Measurements from ENCODE around the gene GAGE12H. TPM values are rescaled to one million over a fixed set of nuclear protein-coding genes. Genes with fewer than 3 reads are reported as not detected.
"Not testable (repeated sequence)": the region's sequence is repeated elsewhere in the genome, so short reads cannot be mapped to it uniquely, and the experiment has no call there.

Gene GAGE12H
- not detected in 2 replicates for total RNA-seq

GRCh38 chrX:49579649-49580048, at the start of gene GAGE12H:
TSS of gene GAGE12H (plus strand) at chrX:49579949. CDS start at chrX:49581104, 1,155 bp downstream.
- not testable (repeated sequence) for DNase-seq (ENCODE audit: low read depth, low spot score)

GRCh38 chrX:49531877-49532276, 47.9 kb upstream of the GAGE12H start, which contains the start of gene GAGE12C:
TSS of gene GAGE12C (plus strand) at chrX:49532177. CDS start at chrX:49533332, 1,155 bp downstream.
- DNase-seq (ENCODE audit: low read depth, low spot score) = not testable (repeated sequence)

- DNase-seq (ENCODE audit: low read depth, low spot score) = not testable (repeated sequence)
Observed at GRCh38 chrX:49541433-49541832, 38.3 kb upstream of the GAGE12H start, which contains the start of gene GAGE12D. TSS of gene GAGE12D (plus strand) at chrX:49541733. CDS start at chrX:49542888, 1,155 bp downstream.

- not testable (repeated sequence) for DNase-seq (ENCODE audit: low read depth, low spot score)
Observed at GRCh38 chrX:49550989-49551388, 28.8 kb upstream of the GAGE12H start, which contains the start of gene GAGE12E. TSS of gene GAGE12E (plus strand) at chrX:49551289. CDS start at chrX:49552444, 1,155 bp downstream.

GRCh38 chrX:49560542-49560941, 19.2 kb upstream of the GAGE12H start, which contains the start of gene GAGE12F:
TSS of gene GAGE12F (plus strand) at chrX:49560842. CDS start at chrX:49561997, 1,155 bp downstream.
- DNase-seq (ENCODE audit: low read depth, low spot score) = not testable (repeated sequence)

GRCh38 chrX:49568728-49569127, 11.0 kb upstream of the GAGE12H start:
- not testable (repeated sequence) for DNase-seq (ENCODE audit: low read depth, low spot score)

GRCh38 chrX:49569152-49569551, 10.6 kb upstream of the GAGE12H start:
- DNase-seq (ENCODE audit: low read depth, low spot score) = not testable (repeated sequence)

GRCh38 chrX:49570100-49570499, 9.6 kb upstream of the GAGE12H start, which contains the start of gene GAGE12G:
TSS of gene GAGE12G (plus strand) at chrX:49570400. CDS start at chrX:49571555, 1,155 bp downstream.
- not testable (repeated sequence) for DNase-seq (ENCODE audit: low read depth, low spot score)

GRCh38 chrX:49589196-49589595, 9.4 kb downstream of the GAGE12H start, which contains the start of gene GAGE2A:
TSS of gene GAGE2A (plus strand) at chrX:49589496. CDS start at chrX:49590651, 1,155 bp downstream.
- not testable (repeated sequence) for DNase-seq (ENCODE audit: low read depth, low spot score)

- not testable (repeated sequence) for DNase-seq (ENCODE audit: low read depth, low spot score)
Observed at GRCh38 chrX:49589769-49590478, 10.2 kb downstream of the GAGE12H start.

- DNase-seq (ENCODE audit: low read depth, low spot score) = not testable (repeated sequence)
Observed at GRCh38 chrX:49590488-49590887, 10.7 kb downstream of the GAGE12H start.

GRCh38 chrX:49598720-49599119, 19.0 kb downstream of the GAGE12H start, which contains the start of gene GAGE1:
TSS of gene GAGE1 (plus strand) at chrX:49599020. CDS start at chrX:49600175, 1,155 bp downstream.
- not testable (repeated sequence) for DNase-seq (ENCODE audit: low read depth, low spot score)

GRCh38 chrX:49610718-49611310, 31.1 kb downstream of the GAGE12H start:
- DNase-seq (ENCODE audit: low read depth, low spot score) = no peak

GRCh38 chrX:49618574-49618973, 38.8 kb downstream of the GAGE12H start:
- no peak for DNase-seq (ENCODE audit: low read depth, low spot score)

GRCh38 chrX:49627086-49627777, 47.5 kb downstream of the GAGE12H start:
- DNase-seq (ENCODE audit: low read depth, low spot score) = no peak

Other genes starting within 250 kb of the GAGE12H start
- not detected in 2 replicates for gene GAGE13, start 248.4 kb upstream of the GAGE12H start, total RNA-seq
- not detected in 2 replicates for gene GAGE12C, start 47.8 kb upstream of the GAGE12H start, total RNA-seq
- gene GAGE12D, start 38.2 kb upstream of the GAGE12H start, total RNA-seq = not detected in 2 replicates
- gene GAGE12E, start 28.7 kb upstream of the GAGE12H start, total RNA-seq = not detected in 2 replicates
- not detected in 2 replicates for gene GAGE12F, start 19.1 kb upstream of the GAGE12H start, total RNA-seq
- gene GAGE12G, start 9.5 kb upstream of the GAGE12H start, total RNA-seq = not detected in 2 replicates
- gene GAGE2A, start 9.5 kb downstream of the GAGE12H start, total RNA-seq = not detected in 2 replicates
- not detected in 2 replicates for gene GAGE1, start 19.1 kb downstream of the GAGE12H start, total RNA-seq
- gene PAGE1, start 116.0 kb downstream of the GAGE12H start, total RNA-seq = not detected in 2 replicates
- not detected in 2 replicates for gene PAGE4, start 249.4 kb downstream of the GAGE12H start, total RNA-seq

Measured in pulmonary artery endothelial cell (primary cell).